ENCODE data around the gene MCTP1. TPM values are rescaled to one million over a fixed set of nuclear protein-coding genes. Genes with fewer than 3 reads are reported as not detected.

The MCTP1 gene
- total and polyA plus RNA-seq, 2 experiments from 2014 or later: 1.3 to 5.7 TPM

GRCh38 chr5:95175106-95175505 is 109.8 kb downstream of the MCTP1 start:
- Histone ChIP-seq H3K4me3 (no peak overlapping the region), H3K4me2 (no peak overlapping the region), H3K79me2 (no peaks in the 10 kb centered on the region), H3K9me3 (ENCODE audit: low read depth) (no peaks in the 10 kb centered on the region), H3K27me3 (no peaks in the 10 kb centered on the region), H3K36me3 (replicated peaks; ENCODE audit: insufficient read depth, low read depth) (no peaks in the 10 kb centered on the region), H3K27ac (no peak overlapping the region), H3K9me2 (replicated peaks; ENCODE audit: insufficient read depth) (no peaks in the 10 kb centered on the region), H3K4me1 (ENCODE audit: insufficient read depth) (no peaks in the 10 kb centered on the region), H2AFZ (no peak overlapping the region), H4K20me1 (ENCODE audit: insufficient read depth, poor library complexity, severe bottlenecking) (no peaks in the 10 kb centered on the region)
- DNase-seq (ENCODE audit: low spot score): no peak
- TF ChIP-seq EZH2 (IDR thresholded peaks at IDR 0.05; ENCODE audit: borderline replicate concordance) (no peak), CTCF (IDR thresholded peaks at IDR 0.05; ENCODE audit: poor library complexity) (no peak), EZH2phosphoT487 (IDR thresholded peaks at IDR 0.05; ENCODE audit: low read depth, severe bottlenecking, unreplicated experiment) (no peak)
- 88% methylated on average over 3 of the region's 3 CpGs for WGBS (ENCODE audit: low lambda C conversion rate, missing lambda C conversion rate)

GRCh38 chr5:95172659-95173058 is 112.2 kb downstream of the MCTP1 start:
- H3K36me3 ChIP-seq (replicated peaks; ENCODE audit: insufficient read depth, low read depth): no peaks in the 10 kb centered on the region
- H3K4me2 ChIP-seq: no peak overlapping the region
- H2AFZ ChIP-seq: no peak overlapping the region
- no peaks in the 10 kb centered on the region for H3K9me2 ChIP-seq (replicated peaks; ENCODE audit: insufficient read depth)
- H3K4me3 ChIP-seq: no peak overlapping the region
- H4K20me1 ChIP-seq (ENCODE audit: insufficient read depth, poor library complexity, severe bottlenecking): no peaks in the 10 kb centered on the region
- H3K9me3 ChIP-seq (ENCODE audit: low read depth): no peaks in the 10 kb centered on the region
- no peaks in the 10 kb centered on the region for H3K79me2 ChIP-seq
- no peak for DNase-seq (ENCODE audit: low spot score)
- no peaks in the 10 kb centered on the region for H3K27me3 ChIP-seq
- TF ChIP-seq EZH2 (IDR thresholded peaks at IDR 0.05; ENCODE audit: borderline replicate concordance): no peak
- no peak for TF ChIP-seq CTCF (IDR thresholded peaks at IDR 0.05; ENCODE audit: poor library complexity)
- no peak for TF ChIP-seq EZH2phosphoT487 (IDR thresholded peaks at IDR 0.05; ENCODE audit: low read depth, severe bottlenecking, unreplicated experiment)
- H3K27ac ChIP-seq: no peak overlapping the region
- no peaks in the 10 kb centered on the region for H3K4me1 ChIP-seq (ENCODE audit: insufficient read depth)

- WGBS (ENCODE audit: low lambda C conversion rate, missing lambda C conversion rate): 98% methylated on average over 2 of the region's 2 CpGs
- TF ChIP-seq EZH2phosphoT487 (IDR thresholded peaks at IDR 0.05; ENCODE audit: low read depth, severe bottlenecking, unreplicated experiment) (no peak), CTCF (IDR thresholded peaks at IDR 0.05; ENCODE audit: poor library complexity) (no peak), EZH2 (IDR thresholded peaks at IDR 0.05; ENCODE audit: borderline replicate concordance) (no peak)
- Histone ChIP-seq H3K79me2 (no peaks in the 10 kb centered on the region), H2AFZ (no peak overlapping the region), H4K20me1 (ENCODE audit: insufficient read depth, poor library complexity, severe bottlenecking) (no peaks in the 10 kb centered on the region), H3K4me3 (no peak overlapping the region), H3K4me1 (ENCODE audit: insufficient read depth) (peaks cover 4% of the 10 kb centered on the region), H3K9me2 (replicated peaks; ENCODE audit: insufficient read depth) (no peaks in the 10 kb centered on the region), H3K27ac (no peak overlapping the region), H3K36me3 (replicated peaks; ENCODE audit: insufficient read depth, low read depth) (no peaks in the 10 kb centered on the region), H3K27me3 (no peaks in the 10 kb centered on the region), H3K9me3 (ENCODE audit: low read depth) (no peaks in the 10 kb centered on the region), H3K4me2 (no peak overlapping the region)
- DNase-seq (ENCODE audit: low spot score): no peak
Observed at GRCh38 chr5:95164861-95165260, 120.0 kb downstream of the MCTP1 start.

GRCh38 chr5:95163079-95163478 is 121.8 kb downstream of the MCTP1 start:
- H3K79me2 ChIP-seq: no peaks in the 10 kb centered on the region
- no peak for DNase-seq (ENCODE audit: low spot score)
- H3K9me3 ChIP-seq (ENCODE audit: low read depth): no peaks in the 10 kb centered on the region
- H3K9me2 ChIP-seq (replicated peaks; ENCODE audit: insufficient read depth): no peaks in the 10 kb centered on the region
- peaks cover 4% of the 10 kb centered on the region for H3K4me1 ChIP-seq (ENCODE audit: insufficient read depth)
- H3K27me3 ChIP-seq: no peaks in the 10 kb centered on the region
- TF ChIP-seq EZH2 (IDR thresholded peaks at IDR 0.05; ENCODE audit: borderline replicate concordance) (no peak), EZH2phosphoT487 (IDR thresholded peaks at IDR 0.05; ENCODE audit: low read depth, severe bottlenecking, unreplicated experiment) (no peak), CTCF (IDR thresholded peaks at IDR 0.05; ENCODE audit: poor library complexity) (no peak)
- no peak overlapping the region for H3K27ac ChIP-seq
- H3K36me3 ChIP-seq (replicated peaks; ENCODE audit: insufficient read depth, low read depth): no peaks in the 10 kb centered on the region
- no peak overlapping the region for H2AFZ ChIP-seq
- H3K4me2 ChIP-seq: no peak overlapping the region
- H4K20me1 ChIP-seq (ENCODE audit: insufficient read depth, poor library complexity, severe bottlenecking): no peaks in the 10 kb centered on the region
- H3K4me3 ChIP-seq: no peak overlapping the region

Measured in hepatocyte (in vitro differentiated cells).